ENCODE measurements around the gene SMARCD3.

DNA sequence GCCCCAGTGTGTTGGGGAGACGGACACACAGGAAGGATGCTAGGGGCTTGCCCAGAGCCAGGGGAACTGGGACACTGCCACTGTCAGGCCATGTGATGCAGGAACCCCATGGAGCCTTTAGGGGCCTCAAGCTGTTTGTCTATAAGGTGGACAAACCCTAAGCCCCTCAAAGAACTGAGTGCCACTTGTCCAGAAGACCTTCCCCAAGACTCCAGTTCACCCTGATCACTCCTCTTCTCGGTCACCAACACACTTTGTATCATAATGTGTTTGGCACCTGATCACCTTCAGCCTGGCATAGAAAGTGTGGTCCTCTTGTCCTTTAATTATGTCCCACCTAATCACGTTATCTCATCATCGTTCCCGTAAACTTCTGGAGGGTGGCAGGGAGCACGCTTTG is 38.9 kb downstream of the SMARCD3 start:
- TF ChIP-seq POLR2A (IDR thresholded peaks at IDR 0.05) (no peak), POLR2AphosphoS5 (IDR thresholded peaks at IDR 0.05) (no peak)
- TF ChIP-seq, protein P1, sequence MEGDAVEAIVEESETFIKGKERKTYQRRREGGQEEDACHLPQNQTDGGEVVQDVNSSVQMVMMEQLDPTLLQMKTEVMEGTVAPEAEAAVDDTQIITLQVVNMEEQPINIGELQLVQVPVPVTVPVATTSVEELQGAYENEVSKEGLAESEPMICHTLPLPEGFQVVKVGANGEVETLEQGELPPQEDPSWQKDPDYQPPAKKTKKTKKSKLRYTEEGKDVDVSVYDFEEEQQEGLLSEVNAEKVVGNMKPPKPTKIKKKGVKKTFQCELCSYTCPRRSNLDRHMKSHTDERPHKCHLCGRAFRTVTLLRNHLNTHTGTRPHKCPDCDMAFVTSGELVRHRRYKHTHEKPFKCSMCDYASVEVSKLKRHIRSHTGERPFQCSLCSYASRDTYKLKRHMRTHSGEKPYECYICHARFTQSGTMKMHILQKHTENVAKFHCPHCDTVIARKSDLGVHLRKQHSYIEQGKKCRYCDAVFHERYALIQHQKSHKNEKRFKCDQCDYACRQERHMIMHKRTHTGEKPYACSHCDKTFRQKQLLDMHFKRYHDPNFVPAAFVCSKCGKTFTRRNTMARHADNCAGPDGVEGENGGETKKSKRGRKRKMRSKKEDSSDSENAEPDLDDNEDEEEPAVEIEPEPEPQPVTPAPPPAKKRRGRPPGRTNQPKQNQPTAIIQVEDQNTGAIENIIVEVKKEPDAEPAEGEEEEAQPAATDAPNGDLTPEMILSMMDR (IDR thresholded peaks at IDR 0.05) = no peak

Measured in prostate gland (tissue), 2 donors.